Uterus (tissue), 4 donors: Measurements from ENCODE around the gene DCHS2. TPM values are rescaled to one million over a fixed set of nuclear protein-coding genes. Genes with fewer than 3 reads are reported as not detected.

Experiments used
- DNase-seq, 2 donors: peaks; one replicate each; pipeline ENCODE4 v3.0.0-alpha.2; 2019 to 2020
- H3K27ac ChIP-seq, 2 donors: fragments of 200-600 bp; sonication (generic); 1 replicate in 1 of 2; 2 replicates in 1 of 2; pipeline ENCODE4 v1.5.1; 2016 to 2018
- H3K27me3 ChIP-seq, 2 donors: fragments of 200-600 bp; sonication (generic); one replicate each; pipeline ENCODE4 v1.5.1; 2018 to 2019; ENCODE audit warnings: control low read depth in 1 of 2
- H3K36me3 ChIP-seq, 2 donors: fragments of 200-600 bp; sonication (generic); one replicate each; pipeline ENCODE4 v1.5.1; 2019; ENCODE audit warnings: control low read depth in 1 of 2
- H3K4me1 ChIP-seq, 2 donors: fragments of 200-600 bp; sonication (generic); one replicate each; pipeline ENCODE4 v1.5.1; 2018 to 2019; ENCODE audit warnings: control low read depth in 1 of 2
- H3K4me3 ChIP-seq, 2 donors: fragments of 200-600 bp; sonication (generic); 1 replicate in 1 of 2; 2 replicates in 1 of 2; pipeline ENCODE4 v1.5.1; 2018 to 2019; ENCODE audit warnings: mild to moderate bottlenecking in 1 of 2
- H3K9me3 ChIP-seq, 2 donors: fragments of 200-600 bp; sonication (generic); one replicate each; pipeline ENCODE4 v1.5.1; 2019; ENCODE audit warnings: control low read depth in 1 of 2
- CTCF ChIP-seq, 4 experiments: fragments of 200-600 bp in 2 of 4; fragments of 450-650 bp in 2 of 4; sonication (generic) in 2 of 4; IDR thresholded peaks; one replicate each; pipeline ENCODE4 v1.5.1; 2016 to 2019; ENCODE audit warnings: antibody characterized with exemption in 4 of 4, mild to moderate bottlenecking in 2 of 4, moderate library complexity in 1 of 4
- POLR2A ChIP-seq, 2 donors: fragments of 450-650 bp; IDR thresholded peaks; one replicate each; pipeline ENCODE4 v1.6.1; 2016; ENCODE audit warnings: antibody characterized with exemption in 2 of 2, mild to moderate bottlenecking in 1 of 2, moderate library complexity in 1 of 2
- intact Hi-C: fragments of 100-400 bp; cut with DNase I; formaldehyde crosslinking; loops from one replicate; pipeline ENCODE4 v1.15.1; 2023; ENCODE audit warnings: low total_unique reads
- total RNA-seq, 4 donors: library from RNA; depleted of rRNA in 3 of 4; stranded (reverse); fragments of >200 nt in 3 of 4; gene quantifications; one replicate each; pipeline versions ENCODE4 v1.1.0 to v1.2.4, GENCODE V29; 2014 to 2023
- donor health status: DM: yes; HTN: yes; CAD: no.

Gene DCHS2
- total RNA-seq, 4 donors from 2014 or later: 10.6 to 51.4 (median 17.5) TPM

GRCh38 chr4:154344686-154345085 lies 146.9 kb downstream of the DCHS2 start:
- H3K4me1 ChIP-seq: no peaks in the 10 kb centered on the region
- no peak overlapping the region for H3K4me3 ChIP-seq
- no peaks in the 10 kb centered on the region for H3K9me3 ChIP-seq
- intact Hi-C loops: no loop called here
- no peak for DNase-seq
- H3K36me3 ChIP-seq: no peaks in the 10 kb centered on the region
- no peaks in the 10 kb centered on the region for H3K27me3 ChIP-seq
- no peak for TF ChIP-seq CTCF (IDR thresholded peaks at IDR 0.05)
- no peak for TF ChIP-seq POLR2A (IDR thresholded peaks at IDR 0.05)
- H3K27ac ChIP-seq: no peak overlapping the region

- TF ChIP-seq POLR2A (IDR thresholded peaks at IDR 0.05) (no peak), CTCF (IDR thresholded peaks at IDR 0.05) (no peak)
- H3K27ac ChIP-seq: no peak overlapping the region
- intact Hi-C loops: no loop called here
- H3K9me3 ChIP-seq: no peaks in the 10 kb centered on the region
- DNase-seq: no peak
- H3K27me3 ChIP-seq: no peaks in the 10 kb centered on the region
- no peaks in the 10 kb centered on the region for H3K36me3 ChIP-seq
- no peak overlapping the region for H3K4me3 ChIP-seq
- H3K4me1 ChIP-seq: no peaks in the 10 kb centered on the region
These were observed 147.9 kb downstream of the DCHS2 start for GRCh38 chr4:154343651-154344050.

GRCh38 chr4:154341448-154341847 lies 150.2 kb downstream of the DCHS2 start:
- no peak for DNase-seq
- Histone ChIP-seq H3K36me3 (no peaks in the 10 kb centered on the region), H3K27me3 (no peaks in the 10 kb centered on the region), H3K4me1 (no peaks in the 10 kb centered on the region), H3K9me3 (no peaks in the 10 kb centered on the region), H3K4me3 (no peak overlapping the region), H3K27ac (no peak overlapping the region)
- no peak for TF ChIP-seq CTCF (IDR thresholded peaks at IDR 0.05)
- TF ChIP-seq POLR2A (IDR thresholded peaks at IDR 0.05): no peak
- intact Hi-C loops: no loop called here

- no peak overlapping the region for H3K4me3 ChIP-seq
- intact Hi-C loops: no loop called here
- no peaks in the 10 kb centered on the region for H3K27me3 ChIP-seq
- TF ChIP-seq CTCF (IDR thresholded peaks at IDR 0.05) (no peak), POLR2A (IDR thresholded peaks at IDR 0.05) (no peak)
- H3K27ac ChIP-seq: no peak overlapping the region
- no peaks in the 10 kb centered on the region for H3K9me3 ChIP-seq
- no peaks in the 10 kb centered on the region for H3K36me3 ChIP-seq
- no peaks in the 10 kb centered on the region for H3K4me1 ChIP-seq
- DNase-seq: no peak
These were observed 156.0 kb downstream of the DCHS2 start for GRCh38 chr4:154335588-154335987.

- TF ChIP-seq CTCF (IDR thresholded peaks at IDR 0.05) (no peak), POLR2A (IDR thresholded peaks at IDR 0.05) (no peak)
- Histone ChIP-seq H3K36me3 (no peaks in the 10 kb centered on the region), H3K9me3 (no peaks in the 10 kb centered on the region), H3K27me3 (no peaks in the 10 kb centered on the region), H3K4me3 (no peak overlapping the region), H3K4me1 (no peaks in the 10 kb centered on the region), H3K27ac (no peak overlapping the region)
- peak in 1 of 2 donors; percentile 41 for DNase-seq
- intact Hi-C loops: no loop called here
These were observed 158.7 kb downstream of the DCHS2 start for GRCh38 chr4:154332681-154333421.
